Endometrium (tissue), 2 donors: ENCODE measurements around the gene ARHGAP30.
"Not testable (repeated sequence)": the region's sequence is repeated elsewhere in the genome, so short reads cannot be mapped to it uniquely, and the experiment has no call there.

Experiments
- FAIRE-seq: peaks from 2 replicates; lab custom pipeline; 2012; peaks lifted over from hg19 to GRCh38; lab: Jason Lieb, UNC
- donor health status: control.
- donor health status: control.

ARHGAP30 gene, protein sequence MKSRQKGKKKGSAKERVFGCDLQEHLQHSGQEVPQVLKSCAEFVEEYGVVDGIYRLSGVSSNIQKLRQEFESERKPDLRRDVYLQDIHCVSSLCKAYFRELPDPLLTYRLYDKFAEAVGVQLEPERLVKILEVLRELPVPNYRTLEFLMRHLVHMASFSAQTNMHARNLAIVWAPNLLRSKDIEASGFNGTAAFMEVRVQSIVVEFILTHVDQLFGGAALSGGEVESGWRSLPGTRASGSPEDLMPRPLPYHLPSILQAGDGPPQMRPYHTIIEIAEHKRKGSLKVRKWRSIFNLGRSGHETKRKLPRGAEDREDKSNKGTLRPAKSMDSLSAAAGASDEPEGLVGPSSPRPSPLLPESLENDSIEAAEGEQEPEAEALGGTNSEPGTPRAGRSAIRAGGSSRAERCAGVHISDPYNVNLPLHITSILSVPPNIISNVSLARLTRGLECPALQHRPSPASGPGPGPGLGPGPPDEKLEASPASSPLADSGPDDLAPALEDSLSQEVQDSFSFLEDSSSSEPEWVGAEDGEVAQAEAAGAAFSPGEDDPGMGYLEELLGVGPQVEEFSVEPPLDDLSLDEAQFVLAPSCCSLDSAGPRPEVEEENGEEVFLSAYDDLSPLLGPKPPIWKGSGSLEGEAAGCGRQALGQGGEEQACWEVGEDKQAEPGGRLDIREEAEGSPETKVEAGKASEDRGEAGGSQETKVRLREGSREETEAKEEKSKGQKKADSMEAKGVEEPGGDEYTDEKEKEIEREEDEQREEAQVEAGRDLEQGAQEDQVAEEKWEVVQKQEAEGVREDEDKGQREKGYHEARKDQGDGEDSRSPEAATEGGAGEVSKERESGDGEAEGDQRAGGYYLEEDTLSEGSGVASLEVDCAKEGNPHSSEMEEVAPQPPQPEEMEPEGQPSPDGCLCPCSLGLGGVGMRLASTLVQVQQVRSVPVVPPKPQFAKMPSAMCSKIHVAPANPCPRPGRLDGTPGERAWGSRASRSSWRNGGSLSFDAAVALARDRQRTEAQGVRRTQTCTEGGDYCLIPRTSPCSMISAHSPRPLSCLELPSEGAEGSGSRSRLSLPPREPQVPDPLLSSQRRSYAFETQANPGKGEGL

GRCh38 chr1:161069731-161070270 is at the start of gene ARHGAP30:
TSS of gene ARHGAP30 (minus strand) at chr1:161069891. CDS start at chr1:161069624, 267 bp downstream.
- FAIRE-seq = no peak

GRCh38 chr1:161117759-161118581 is 48.3 kb upstream of the ARHGAP30 start, which contains the start of the genes NIT1 and PFDN2:
TSS of gene NIT1 (plus strand) at chr1:161118105. CDS start at chr1:161118177, 72 bp downstream.
TSS of gene PFDN2 (minus strand) at chr1:161118037. CDS start at chr1:161118026, 11 bp downstream.
- FAIRE-seq = no peak

- FAIRE-seq = not testable (repeated sequence)
These were observed 46.3 kb upstream of the ARHGAP30 start for GRCh38 chr1:161115961-161116360.

GRCh38 chr1:161115132-161115711 is 45.5 kb upstream of the ARHGAP30 start:
- FAIRE-seq = no peak

- no peak for FAIRE-seq
These were observed 44.9 kb upstream of the ARHGAP30 start for GRCh38 chr1:161114556-161114955.

DNA sequence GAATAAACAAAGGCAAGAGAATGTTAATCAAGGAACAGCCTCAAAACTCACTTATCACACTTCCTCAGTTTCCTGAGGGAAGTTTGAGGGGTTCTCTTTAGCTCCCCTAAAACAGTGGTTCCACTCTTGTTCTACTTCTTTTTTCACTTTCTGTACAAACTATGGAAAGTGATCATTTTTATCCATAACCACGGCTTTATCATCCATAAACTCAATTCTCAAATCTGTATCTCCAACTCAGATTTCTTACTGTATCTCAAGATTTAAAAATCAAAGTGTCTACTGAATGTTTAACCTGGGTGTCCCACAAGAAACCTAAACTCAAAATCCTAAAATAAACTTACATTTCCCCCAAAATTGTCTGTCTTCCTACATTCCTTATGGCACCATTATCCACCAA is 44.2 kb upstream of the ARHGAP30 start:
- FAIRE-seq = no peak

GRCh38 chr1:161111527-161111926 is 41.8 kb upstream of the ARHGAP30 start:
- FAIRE-seq = no peak

DNA sequence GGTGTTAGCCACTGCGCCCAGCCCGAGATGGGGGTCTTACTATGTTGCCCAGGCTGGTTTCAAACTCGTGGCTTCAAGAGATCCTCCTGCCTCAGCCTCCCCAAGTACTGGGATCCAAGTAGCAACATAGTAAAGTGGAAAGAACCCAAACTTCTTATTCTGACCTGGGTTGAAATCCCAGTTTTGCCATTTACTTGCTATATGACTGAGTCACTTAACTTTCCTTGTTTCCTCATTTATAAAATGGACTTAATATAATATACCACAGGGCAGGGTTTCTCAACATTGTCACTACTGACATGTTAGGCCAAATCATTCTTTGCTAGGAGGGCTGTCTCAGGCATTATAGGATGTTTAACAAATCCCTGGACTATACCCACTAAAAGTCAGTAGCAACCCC is 41.4 kb upstream of the ARHGAP30 start:
- FAIRE-seq = no peak

GRCh38 chr1:161106431-161106830 is 36.7 kb upstream of the ARHGAP30 start:
- FAIRE-seq = no peak

DNA sequence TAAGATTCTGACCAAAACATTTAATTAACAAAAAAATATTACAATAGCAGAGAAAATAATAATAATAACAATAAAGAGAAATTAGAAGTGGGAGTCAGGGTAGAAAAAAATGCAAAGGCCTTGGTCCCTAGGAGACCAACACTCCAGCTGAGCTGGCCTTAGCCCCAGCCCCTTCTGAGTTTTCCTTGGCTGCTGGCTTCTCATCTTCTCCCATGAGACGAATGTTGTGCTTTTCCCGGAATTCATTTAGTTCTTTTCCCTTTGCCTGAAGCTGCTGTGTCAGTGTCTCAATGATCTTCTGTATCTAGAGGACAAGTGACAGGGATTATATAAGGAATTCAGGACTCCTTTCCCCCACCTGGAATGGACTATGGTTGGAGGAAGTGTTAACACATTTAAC is 30.9 kb upstream of the ARHGAP30 start:
- FAIRE-seq = no peak

DNA sequence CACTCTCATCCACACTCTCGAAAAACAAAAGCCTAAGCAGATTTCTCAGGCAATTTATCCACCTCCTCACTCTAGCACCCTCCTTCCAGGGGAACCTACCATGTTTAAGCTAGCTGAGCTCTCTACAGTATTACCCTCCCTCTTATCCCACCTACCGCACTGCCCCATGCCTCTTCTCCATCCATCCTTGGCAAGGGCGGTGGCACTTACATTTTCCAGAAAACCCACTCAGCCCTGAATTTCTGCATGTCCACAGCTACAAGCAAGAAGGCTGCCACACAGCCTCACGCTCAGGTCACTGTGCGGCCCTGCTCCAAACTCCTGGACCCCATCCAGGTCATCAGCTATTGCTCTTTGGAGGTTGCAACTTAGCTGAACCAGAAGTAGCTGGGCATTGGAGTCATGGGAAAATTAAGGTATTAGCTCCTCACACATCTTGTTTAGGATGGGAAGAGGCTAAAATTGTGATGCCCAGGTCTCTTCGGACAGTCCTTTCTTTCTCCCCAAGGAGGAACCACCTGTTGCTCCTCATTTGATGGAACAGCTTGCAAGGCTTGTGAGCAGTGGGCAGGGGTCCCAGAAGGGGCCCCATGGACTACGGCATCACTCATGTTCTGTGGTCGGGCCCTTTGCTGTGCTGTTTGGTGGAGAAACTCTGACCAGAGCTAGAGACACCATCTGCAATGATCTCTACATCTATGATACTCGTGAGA is 29.6 kb upstream of the ARHGAP30 start:
- FAIRE-seq = no peak

DNA sequence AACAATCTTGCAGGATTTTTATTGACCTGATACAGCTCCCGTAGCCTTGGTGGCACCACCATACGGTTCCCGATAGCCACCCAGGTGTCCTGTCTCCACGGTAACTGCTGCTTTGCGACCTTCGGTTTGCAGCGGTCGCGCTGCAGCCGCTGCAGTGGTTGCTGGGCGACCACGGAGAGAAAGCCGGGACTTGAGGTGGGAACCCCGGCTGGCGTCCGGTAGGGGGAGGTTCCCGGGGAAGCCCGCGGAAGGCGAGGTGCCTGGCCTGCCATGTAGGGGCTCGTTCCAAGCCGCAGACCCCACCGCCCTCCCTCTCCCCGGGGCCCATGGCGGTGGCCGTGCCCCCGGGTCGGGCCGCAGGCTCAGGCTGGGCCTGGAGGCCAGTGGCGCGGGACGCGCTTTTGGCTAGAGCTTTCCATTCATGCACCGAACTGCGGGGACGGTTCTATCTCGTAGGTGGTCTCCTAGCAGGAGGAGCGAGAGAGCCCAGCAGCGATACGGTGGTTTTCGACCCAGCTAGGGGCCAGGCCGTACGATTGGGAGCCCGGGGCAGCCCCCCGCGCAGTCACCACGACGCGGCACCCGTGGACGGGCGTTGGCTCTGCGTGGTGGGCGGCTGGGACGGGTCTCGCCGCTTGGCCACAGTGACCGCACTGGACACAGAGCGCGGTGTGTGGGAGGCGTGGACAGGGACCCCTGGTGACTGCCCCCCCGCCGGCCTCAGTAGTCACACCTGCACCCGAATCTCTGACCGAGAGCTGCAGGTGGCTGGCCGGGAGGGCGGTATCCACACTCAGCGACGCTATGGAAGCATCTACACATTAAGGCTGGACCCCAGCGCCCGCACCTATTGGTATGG is 28.7 kb upstream of the ARHGAP30 start, which contains the start of gene KLHDC9:
TSS of gene KLHDC9 (plus strand) at position 152 of the 859 bp plus-strand sequence. CDS start at position 327, 175 bp downstream.
- FAIRE-seq = no peak

DNA sequence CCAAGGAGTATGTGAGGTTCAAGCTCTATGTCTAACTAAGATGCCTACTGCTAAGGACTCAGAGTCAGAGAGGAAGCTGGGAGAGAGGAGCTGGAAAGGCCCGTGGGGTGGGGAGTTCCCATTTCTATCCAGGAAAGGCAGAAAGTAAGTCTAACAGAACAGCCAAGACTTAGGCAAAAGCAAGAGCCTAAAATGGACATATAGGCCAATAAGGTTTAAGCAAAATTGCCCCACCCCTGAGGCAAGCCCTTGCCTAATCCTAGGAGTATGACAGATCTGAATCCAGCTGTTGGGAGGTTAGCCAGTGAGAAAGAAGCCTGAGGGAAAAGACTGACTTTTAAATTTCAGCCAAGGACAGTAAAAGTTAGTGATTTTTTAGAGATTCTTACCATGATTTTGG is 26.8 kb upstream of the ARHGAP30 start:
- no peak for FAIRE-seq

- no peak for FAIRE-seq
These were observed 26.3 kb upstream of the ARHGAP30 start for GRCh38 chr1:161096015-161096414.

- no peak for FAIRE-seq
These were observed 25.5 kb upstream of the ARHGAP30 start for GRCh38 chr1:161095230-161095629.

- no peak for FAIRE-seq
These were observed 24.8 kb upstream of the ARHGAP30 start for GRCh38 chr1:161094481-161094880.

DNA sequence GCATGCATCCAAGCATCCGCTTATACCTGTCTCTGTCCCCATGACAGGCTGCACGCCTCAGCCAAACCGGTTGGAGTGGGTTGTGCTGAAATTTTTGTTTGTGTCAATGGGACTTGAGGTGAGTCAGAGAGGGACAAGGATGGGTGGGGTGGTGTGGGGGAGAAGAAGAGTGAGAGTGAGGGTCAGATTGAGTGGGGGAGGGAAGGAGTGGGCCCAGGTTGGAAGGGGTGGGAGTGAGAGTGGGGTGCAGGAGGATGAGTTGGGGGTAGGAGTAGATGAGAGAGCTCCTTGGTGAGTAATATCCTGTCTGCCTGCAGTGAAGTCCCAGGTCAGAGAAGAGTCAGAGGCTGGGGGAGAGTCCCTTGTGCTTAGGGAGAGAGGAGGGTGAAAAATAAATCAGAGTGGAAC is 22.9 kb upstream of the ARHGAP30 start:
- FAIRE-seq = no peak

GRCh38 chr1:161091796-161092507 is 22.3 kb upstream of the ARHGAP30 start:
- FAIRE-seq = no peak
